ENCODE data around the gene COA5. TPM values are rescaled to one million over a fixed set of nuclear protein-coding genes. Genes with fewer than 3 reads are reported as not detected.

Gene COA5
- total RNA-seq, 1 donor, result 19.0 TPM

- DNase-seq (ENCODE audit: low read depth), result no peak
- no peak for TF ChIP-seq CTCF (IDR thresholded peaks at IDR 0.05; ENCODE audit: insufficient read depth, low read depth, low read length)
- H3K4me3 ChIP-seq (ENCODE audit: low read depth, low read length), result no peak overlapping the region
These were observed 25.0 kb downstream of the COA5 start for GRCh38 chr2:98583276-98583675.

- no peak for TF ChIP-seq CTCF (IDR thresholded peaks at IDR 0.05; ENCODE audit: insufficient read depth, low read depth, low read length)
- no peak for DNase-seq (ENCODE audit: low read depth)
- H3K4me3 ChIP-seq (ENCODE audit: low read depth, low read length), result no peak overlapping the region
These were observed 25.8 kb downstream of the COA5 start for GRCh38 chr2:98582523-98582922.

- no peak for DNase-seq (ENCODE audit: low read depth)
- H3K4me3 ChIP-seq (ENCODE audit: low read depth, low read length), result no peak overlapping the region
- TF ChIP-seq CTCF (IDR thresholded peaks at IDR 0.05; ENCODE audit: insufficient read depth, low read depth, low read length), result no peak
These were observed 27.5 kb downstream of the COA5 start for GRCh38 chr2:98580656-98581284.

GRCh38 chr2:98579926-98580325 lies 28.4 kb downstream of the COA5 start:
- no peak overlapping the region for H3K4me3 ChIP-seq (ENCODE audit: low read depth, low read length)
- no peak for TF ChIP-seq CTCF (IDR thresholded peaks at IDR 0.05; ENCODE audit: insufficient read depth, low read depth, low read length)
- DNase-seq (ENCODE audit: low read depth), result no peak

- no peak for TF ChIP-seq CTCF (IDR thresholded peaks at IDR 0.05; ENCODE audit: insufficient read depth, low read depth, low read length)
- no peak overlapping the region for H3K4me3 ChIP-seq (ENCODE audit: low read depth, low read length)
- no peak for DNase-seq (ENCODE audit: low read depth)
These were observed 30.1 kb downstream of the COA5 start for GRCh38 chr2:98578231-98578630.

- DNase-seq (ENCODE audit: low read depth), result no peak
- no peak overlapping the region for H3K4me3 ChIP-seq (ENCODE audit: low read depth, low read length)
- peak; percentile 7 for TF ChIP-seq CTCF (IDR thresholded peaks at IDR 0.05; ENCODE audit: insufficient read depth, low read depth, low read length)
These were observed 31.0 kb downstream of the COA5 start for GRCh38 chr2:98577313-98577712.
